Duodenal mucosa (tissue), 2 donors: ENCODE data around the gene TECPR2.
"Not testable (repeated sequence)": the region's sequence is repeated elsewhere in the genome, so short reads cannot be mapped to it uniquely, and the experiment has no call there.

ENCODE experiments used
- H3K27ac ChIP-seq: one replicate; pipeline ENCODE4 v1.7.0; 2013; ENCODE audit warnings: low read depth, low read length
- H3K27me3 ChIP-seq, 2 donors: one replicate each; pipeline ENCODE4 v1.7.0; 2013; ENCODE audit warnings: low read length in 2 of 2, control low read depth in 1 of 2; ENCODE audit not compliant: insufficient read depth in 2 of 2, control insufficient read depth in 1 of 2
- H3K36me3 ChIP-seq, 2 donors: one replicate each; pipeline ENCODE4 v1.7.0; 2013; ENCODE audit warnings: low read length in 2 of 2, control low read depth in 1 of 2; ENCODE audit not compliant: insufficient read depth in 2 of 2, control insufficient read depth in 1 of 2
- H3K4me1 ChIP-seq, 2 donors: one replicate each; pipeline ENCODE4 v1.7.0; 2013; ENCODE audit warnings: low read length in 2 of 2, control low read depth in 1 of 2; ENCODE audit not compliant: insufficient read depth in 2 of 2, control insufficient read depth in 1 of 2
- H3K4me3 ChIP-seq, 2 donors: one replicate each; pipeline ENCODE4 v1.7.0; 2013; ENCODE audit warnings: low read length in 2 of 2, low read depth in 1 of 2
- H3K9ac ChIP-seq, 2 donors: one replicate each; pipeline ENCODE4 v1.7.0; 2013; ENCODE audit warnings: low read length in 2 of 2, low read depth in 1 of 2
- H3K9me3 ChIP-seq, 2 donors: one replicate each; pipeline ENCODE4 v1.7.0; 2013; ENCODE audit warnings: low read length in 2 of 2, control low read depth in 1 of 2; ENCODE audit not compliant: control insufficient read depth in 1 of 2

Gene TECPR2

DNA sequence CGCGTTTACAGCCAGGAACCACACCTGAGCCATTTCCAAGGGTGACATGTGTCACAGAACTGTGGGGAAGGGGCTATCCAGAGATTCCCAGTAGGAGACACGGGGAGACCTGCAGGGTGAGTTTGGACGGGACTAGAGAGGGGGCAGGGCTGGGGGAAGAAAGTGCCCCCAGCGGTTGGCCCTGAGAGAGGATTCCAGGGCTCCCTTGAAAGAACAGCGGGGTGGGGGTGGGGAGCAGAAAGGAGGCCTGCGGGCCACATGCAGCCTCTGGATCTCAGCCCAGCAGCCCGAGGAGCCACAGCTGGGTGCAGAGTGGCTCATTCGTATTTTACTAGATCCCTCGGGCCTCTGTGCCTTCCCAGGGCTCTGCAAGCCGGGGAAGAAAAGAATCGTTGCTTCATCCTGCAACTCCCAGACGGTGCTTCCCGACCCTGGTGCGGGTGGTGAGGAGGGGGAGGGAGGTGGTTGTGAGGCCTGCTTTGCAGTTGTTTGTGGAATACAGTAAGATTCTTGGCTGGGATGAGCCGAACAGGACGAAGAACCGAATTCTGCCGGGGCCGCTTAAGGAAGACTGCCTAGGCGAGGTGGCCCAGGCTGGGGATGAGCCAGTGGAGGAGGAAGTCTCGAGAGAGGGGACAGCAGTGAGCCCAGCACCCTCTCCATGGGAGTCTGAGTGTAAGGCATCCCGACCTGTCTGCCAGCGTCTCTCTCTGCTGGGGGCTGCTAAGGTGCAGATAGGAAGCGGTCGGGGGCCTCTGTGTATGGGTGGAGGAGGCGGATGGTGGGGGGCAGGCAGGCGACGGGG, 182.9 kb downstream of the TECPR2 start:
- Histone ChIP-seq H3K36me3 (no peaks in the 10 kb centered on the region), H3K9ac (peak overlapping the region; percentile 76 to 80), H3K27ac (peak overlapping the region; percentile 93), H3K4me1 (peaks cover 8 to 14% of the 10 kb centered on the region in 2 donors), H3K27me3 (peaks cover 0 to 7% of the 10 kb centered on the region in 2 donors), H3K9me3 (no peaks in the 10 kb centered on the region), H3K4me3 (peak overlapping the region; percentile 67 to 69)

DNA sequence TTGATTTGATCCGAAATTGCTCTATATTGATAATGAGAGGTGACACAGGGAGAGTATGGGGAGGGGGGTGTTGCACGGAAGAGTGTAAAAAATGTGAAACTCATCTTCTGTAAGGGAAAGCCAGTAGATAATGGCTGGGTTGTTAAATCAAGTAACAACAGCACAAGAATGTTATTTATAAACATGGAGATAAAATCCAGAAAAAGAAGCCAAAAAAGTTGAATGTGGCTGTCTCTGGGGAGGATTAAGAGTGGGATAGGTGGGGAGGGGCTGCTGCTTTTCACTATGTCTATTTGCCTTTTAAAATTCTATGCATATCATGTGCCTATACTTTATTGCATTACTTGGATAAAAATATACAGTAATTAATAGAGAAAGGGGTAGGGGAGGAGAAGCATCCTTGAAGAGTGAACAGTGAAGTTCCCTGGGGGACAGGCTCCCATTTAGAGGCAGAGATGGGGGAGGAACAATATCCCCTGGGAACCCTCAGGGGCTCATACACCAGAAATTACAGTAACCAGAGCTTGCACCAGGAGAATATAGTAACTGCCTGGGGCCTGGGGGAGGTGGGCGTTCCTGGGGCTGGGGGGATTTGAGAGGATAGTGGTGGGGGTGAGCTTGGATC, 186.0 kb downstream of the TECPR2 start:
- no peaks in the 10 kb centered on the region for H3K9me3 ChIP-seq
- peaks cover 23 to 34% of the 10 kb centered on the region in 2 donors for H3K4me1 ChIP-seq
- H3K4me3 ChIP-seq: no peak overlapping the region
- no peak overlapping the region for H3K9ac ChIP-seq
- no peaks in the 10 kb centered on the region for H3K36me3 ChIP-seq
- peaks cover 0 to 7% of the 10 kb centered on the region in 2 donors for H3K27me3 ChIP-seq
- no peak overlapping the region for H3K27ac ChIP-seq

DNA sequence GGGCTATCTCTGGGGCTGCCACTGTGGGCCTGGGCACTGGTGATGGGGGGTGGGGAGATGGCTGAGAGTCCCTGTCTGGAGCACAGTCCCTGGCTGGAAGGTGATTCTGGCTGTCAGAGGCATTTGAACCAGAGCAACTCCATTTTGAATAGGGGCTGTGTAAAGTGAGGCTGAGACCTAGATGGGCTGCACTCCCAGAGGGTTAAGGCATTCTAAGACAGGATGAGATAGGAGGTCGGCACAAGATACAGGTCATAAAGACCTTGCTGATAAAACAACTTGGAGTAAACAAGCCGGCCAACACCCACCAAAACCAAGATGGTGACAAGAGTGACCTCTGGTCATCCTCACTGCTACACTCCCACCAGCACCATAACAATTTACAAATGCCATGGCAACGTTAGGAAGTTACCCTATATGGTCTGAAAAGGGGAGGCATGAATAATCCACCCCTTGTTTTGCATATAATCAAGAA, 188.2 kb downstream of the TECPR2 start:
- H3K36me3 ChIP-seq, H3K27ac ChIP-seq, H3K9ac ChIP-seq, H3K9me3 ChIP-seq, H3K27me3 ChIP-seq, H3K4me3 ChIP-seq: not testable (repeated sequence)
- peaks cover 24 to 28% of the 10 kb centered on the region in 2 donors for H3K4me1 ChIP-seq
